ENCODE data around the gene GAST.

- TF ChIP-seq CTCF (IDR thresholded peaks at IDR 0.05) (peak in 1 of 6 experiments; percentile 17), POLR2A (IDR thresholded peaks at IDR 0.05) (peak; percentile 100)
Measured at GRCh38 chr17:41688641-41689496, 23.3 kb upstream of the GAST start, which contains the start of gene EIF1.
